BLaER1 (cell line): Measurements from ENCODE around the gene RICTOR.
"Not testable (repeated sequence)": the region's sequence is repeated elsewhere in the genome, so short reads cannot be mapped to it uniquely, and the experiment has no call there.

Experiments used
- H3K27ac ChIP-seq: shearing (Covaris generic); formaldehyde crosslinking; 2 replicates; pipeline ENCODE4 v1.8.1; 2022
- H3K27me3 ChIP-seq: shearing (Covaris generic); formaldehyde crosslinking; 2 replicates; pipeline ENCODE4 v1.8.1; 2022
- H3K36me3 ChIP-seq: shearing (Covaris generic); formaldehyde crosslinking; 2 replicates; pipeline ENCODE4 v1.8.1; 2022
- H3K4me1 ChIP-seq: shearing (Covaris generic); formaldehyde crosslinking; 2 replicates; pipeline ENCODE4 v1.8.1; 2022
- H3K4me2 ChIP-seq: shearing (Covaris generic); formaldehyde crosslinking; 2 replicates; pipeline ENCODE4 v1.8.1; 2022
- H3K4me3 ChIP-seq: shearing (Covaris generic); formaldehyde crosslinking; 2 replicates; pipeline ENCODE4 v1.8.1; 2022
- H3K9ac ChIP-seq: shearing (Covaris generic); formaldehyde crosslinking; 2 replicates; pipeline ENCODE4 v1.8.1; 2022
- H3K9me3 ChIP-seq: shearing (Covaris generic); formaldehyde crosslinking; 2 replicates; pipeline ENCODE4 v1.8.1; 2022
- H4K20me1 ChIP-seq: shearing (Covaris generic); formaldehyde crosslinking; 2 replicates; pipeline ENCODE4 v1.8.1; 2022
- Cebpa-rat ChIP-seq: shearing (Covaris generic); IDR thresholded peaks from 2 replicates; pipeline ENCODE4 v1.8.1; 2022

Gene RICTOR

GRCh38 chr5:39059064-39059463, 15.1 kb downstream of the RICTOR start:
- no peaks in the 10 kb centered on the region for H3K27me3 ChIP-seq
- no peak overlapping the region for H3K9ac ChIP-seq
- peaks cover 21% of the 10 kb centered on the region for H3K4me1 ChIP-seq
- H3K4me2 ChIP-seq: no peak overlapping the region
- H3K4me3 ChIP-seq: no peak overlapping the region
- 0 out of 2 replicates have a peak, but pooled peaks cover under 1% of the 10 kb centered on the region for H3K9me3 ChIP-seq
- no peak overlapping the region for H3K27ac ChIP-seq
- peaks cover 22% of the 10 kb centered on the region for H3K36me3 ChIP-seq
- H4K20me1 ChIP-seq: peaks cover 88% of the 10 kb centered on the region
- no peak for TF ChIP-seq Cebpa-rat

GRCh38 chr5:39058178-39058921, 15.8 kb downstream of the RICTOR start:
- no peak overlapping the region for H3K9ac ChIP-seq
- H3K27ac ChIP-seq: peak overlapping the region; percentile 22; the same call in 1 of the 2 replicates
- TF ChIP-seq Cebpa-rat: no peak
- peak overlapping the region; percentile 79 for H3K4me2 ChIP-seq
- peaks cover 25% of the 10 kb centered on the region for H3K36me3 ChIP-seq
- peaks cover 82% of the 10 kb centered on the region for H4K20me1 ChIP-seq
- peak overlapping the region; percentile 56 for H3K4me3 ChIP-seq
- H3K9me3 ChIP-seq: 0 out of 2 replicates have a peak, but pooled peaks cover 4% of the 10 kb centered on the region
- H3K27me3 ChIP-seq: no peaks in the 10 kb centered on the region
- peaks cover 21% of the 10 kb centered on the region for H3K4me1 ChIP-seq

- peak overlapping the region; percentile 56 for H3K4me3 ChIP-seq
- peaks cover 25% of the 10 kb centered on the region for H3K36me3 ChIP-seq
- H4K20me1 ChIP-seq: peaks cover 82% of the 10 kb centered on the region
- no peak for TF ChIP-seq Cebpa-rat
- H3K9me3 ChIP-seq: 0 out of 2 replicates have a peak, but pooled peaks cover 4% of the 10 kb centered on the region
- H3K4me2 ChIP-seq: peak overlapping the region; percentile 79
- peak overlapping the region; percentile 22; the same call in 1 of the 2 replicates for H3K27ac ChIP-seq
- H3K9ac ChIP-seq: no peak overlapping the region
- H3K27me3 ChIP-seq: no peaks in the 10 kb centered on the region
- H3K4me1 ChIP-seq: peaks cover 21% of the 10 kb centered on the region
These were observed 16.5 kb downstream of the RICTOR start for GRCh38 chr5:39057734-39058133.

GRCh38 chr5:39055768-39056398, 18.3 kb downstream of the RICTOR start:
- peaks cover 79% of the 10 kb centered on the region for H4K20me1 ChIP-seq
- TF ChIP-seq Cebpa-rat: no peak
- H3K27ac ChIP-seq: no peak overlapping the region

GRCh38 chr5:39055027-39055767, 19.0 kb downstream of the RICTOR start:
- Histone ChIP-seq H3K27me3 (no peaks in the 10 kb centered on the region), H3K4me3 (no peak overlapping the region), H3K27ac (no peak overlapping the region), H3K9me3 (peaks cover 8% of the 10 kb centered on the region; the same call in 1 of the 2 replicates), H3K9ac (no peak overlapping the region), H3K36me3 (peaks cover 36% of the 10 kb centered on the region), H3K4me1 (peaks cover 21% of the 10 kb centered on the region), H4K20me1 (peaks cover 76% of the 10 kb centered on the region), H3K4me2 (no peak overlapping the region)
- TF ChIP-seq Cebpa-rat: no peak

More at GRCh38 chr5:39055768-39056398, 18.3 kb downstream of the RICTOR start:
- H3K4me2 ChIP-seq: no peak overlapping the region
- H3K9ac ChIP-seq: no peak overlapping the region
- H3K36me3 ChIP-seq: peaks cover 34% of the 10 kb centered on the region
- H3K4me3 ChIP-seq: no peak overlapping the region
- H3K4me1 ChIP-seq: peaks cover 21% of the 10 kb centered on the region
- no peaks in the 10 kb centered on the region for H3K27me3 ChIP-seq
- H3K9me3 ChIP-seq: peaks cover 8% of the 10 kb centered on the region; the same call in 1 of the 2 replicates

- TF ChIP-seq Cebpa-rat: no peak
- H3K9ac ChIP-seq: no peak overlapping the region
- no peak overlapping the region for H3K4me3 ChIP-seq
- H3K4me1 ChIP-seq: peaks cover 9% of the 10 kb centered on the region
- peaks cover 46% of the 10 kb centered on the region for H3K36me3 ChIP-seq
- H4K20me1 ChIP-seq: peaks cover 68% of the 10 kb centered on the region
- H3K4me2 ChIP-seq: no peak overlapping the region
- H3K27ac ChIP-seq: no peak overlapping the region
- H3K27me3 ChIP-seq: no peaks in the 10 kb centered on the region
- peaks cover 17% of the 10 kb centered on the region for H3K9me3 ChIP-seq
These were observed 21.0 kb downstream of the RICTOR start for GRCh38 chr5:39053189-39053588.

- Histone ChIP-seq H3K9ac (no peak overlapping the region), H3K4me2 (no peak overlapping the region), H3K9me3 (peaks cover 27% of the 10 kb centered on the region), H4K20me1 (peaks cover 68% of the 10 kb centered on the region), H3K27ac (no peak overlapping the region), H3K4me1 (no peaks in the 10 kb centered on the region), H3K4me3 (no peak overlapping the region), H3K27me3 (no peaks in the 10 kb centered on the region), H3K36me3 (peaks cover 55% of the 10 kb centered on the region)
- no peak for TF ChIP-seq Cebpa-rat
These were observed 22.1 kb downstream of the RICTOR start for GRCh38 chr5:39052141-39052540.

- peaks cover 30% of the 10 kb centered on the region for H3K9me3 ChIP-seq
- no peaks in the 10 kb centered on the region for H3K27me3 ChIP-seq
- no peak overlapping the region for H3K27ac ChIP-seq
These were observed 24.9 kb downstream of the RICTOR start for GRCh38 chr5:39049315-39049714.

GRCh38 chr5:39040875-39041274, 33.3 kb downstream of the RICTOR start:
- H3K36me3 ChIP-seq: peaks cover 5% of the 10 kb centered on the region; the same call in 1 of the 2 replicates
- H3K27me3 ChIP-seq: no peaks in the 10 kb centered on the region
- no peak overlapping the region for H3K4me3 ChIP-seq
- H3K9ac ChIP-seq: no peak overlapping the region
- no peaks in the 10 kb centered on the region for H3K4me1 ChIP-seq
- TF ChIP-seq Cebpa-rat: no peak
- H3K4me2 ChIP-seq: no peak overlapping the region
- peaks cover 46% of the 10 kb centered on the region for H4K20me1 ChIP-seq
- H3K27ac ChIP-seq: no peak overlapping the region
- H3K9me3 ChIP-seq: peaks cover 12% of the 10 kb centered on the region

More at GRCh38 chr5:39049315-39049714, 24.9 kb downstream of the RICTOR start:
- no peak for TF ChIP-seq Cebpa-rat
- H3K4me1 ChIP-seq: no peaks in the 10 kb centered on the region
- no peak overlapping the region for H3K4me2 ChIP-seq
- peaks cover 80% of the 10 kb centered on the region for H4K20me1 ChIP-seq
- no peak overlapping the region for H3K9ac ChIP-seq
- H3K4me3 ChIP-seq: no peak overlapping the region
- peaks cover 44% of the 10 kb centered on the region for H3K36me3 ChIP-seq

GRCh38 chr5:39034493-39034892, 39.7 kb downstream of the RICTOR start:
- H3K9me3 ChIP-seq: peaks cover 41% of the 10 kb centered on the region
- H3K4me2 ChIP-seq, H3K4me3 ChIP-seq, H3K27me3 ChIP-seq, H3K36me3 ChIP-seq, H3K27ac ChIP-seq, H3K9ac ChIP-seq: not testable (repeated sequence)
- peaks cover 19% of the 10 kb centered on the region for H3K4me1 ChIP-seq
- H4K20me1 ChIP-seq: peaks cover 33% of the 10 kb centered on the region
